Measurements from ENCODE around the gene AGAP1.

DNA sequence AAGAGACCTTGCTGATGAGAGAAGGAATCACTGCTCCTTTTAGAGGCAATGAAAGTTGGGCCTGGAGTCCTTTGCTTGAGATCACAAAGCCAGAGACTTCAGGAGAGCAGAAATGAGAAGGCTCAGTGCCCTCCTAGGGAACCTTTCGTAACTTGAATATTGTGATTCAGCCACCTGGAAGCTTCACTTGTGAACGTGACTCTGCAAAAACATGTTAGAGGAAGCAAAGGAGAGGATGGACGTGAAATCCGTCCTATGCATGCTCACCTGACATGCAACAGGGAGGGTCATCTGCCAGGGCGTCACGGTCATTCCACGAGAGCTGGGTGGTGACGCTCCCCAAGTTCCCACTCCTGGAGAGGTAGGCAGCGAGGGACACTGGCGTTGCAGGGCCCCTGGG, 243.6 kb downstream of the AGAP1 start:
- TF ChIP-seq, protein P1, sequence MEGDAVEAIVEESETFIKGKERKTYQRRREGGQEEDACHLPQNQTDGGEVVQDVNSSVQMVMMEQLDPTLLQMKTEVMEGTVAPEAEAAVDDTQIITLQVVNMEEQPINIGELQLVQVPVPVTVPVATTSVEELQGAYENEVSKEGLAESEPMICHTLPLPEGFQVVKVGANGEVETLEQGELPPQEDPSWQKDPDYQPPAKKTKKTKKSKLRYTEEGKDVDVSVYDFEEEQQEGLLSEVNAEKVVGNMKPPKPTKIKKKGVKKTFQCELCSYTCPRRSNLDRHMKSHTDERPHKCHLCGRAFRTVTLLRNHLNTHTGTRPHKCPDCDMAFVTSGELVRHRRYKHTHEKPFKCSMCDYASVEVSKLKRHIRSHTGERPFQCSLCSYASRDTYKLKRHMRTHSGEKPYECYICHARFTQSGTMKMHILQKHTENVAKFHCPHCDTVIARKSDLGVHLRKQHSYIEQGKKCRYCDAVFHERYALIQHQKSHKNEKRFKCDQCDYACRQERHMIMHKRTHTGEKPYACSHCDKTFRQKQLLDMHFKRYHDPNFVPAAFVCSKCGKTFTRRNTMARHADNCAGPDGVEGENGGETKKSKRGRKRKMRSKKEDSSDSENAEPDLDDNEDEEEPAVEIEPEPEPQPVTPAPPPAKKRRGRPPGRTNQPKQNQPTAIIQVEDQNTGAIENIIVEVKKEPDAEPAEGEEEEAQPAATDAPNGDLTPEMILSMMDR (conservative IDR thresholded peaks at IDR 0.05; ENCODE audit: low read length): no peak
- no peak for TF ChIP-seq EZH2phosphoT487 (IDR thresholded peaks at IDR 0.05; ENCODE audit: borderline replicate concordance, low read depth, low read length)

Data from OCI-LY7 (cell line).